ENCODE data around the gene LY6G6C.
A peak's percentile ranks its signal among the peaks of the same experiment; 100 is the strongest.

LY6G6C gene

DNA sequence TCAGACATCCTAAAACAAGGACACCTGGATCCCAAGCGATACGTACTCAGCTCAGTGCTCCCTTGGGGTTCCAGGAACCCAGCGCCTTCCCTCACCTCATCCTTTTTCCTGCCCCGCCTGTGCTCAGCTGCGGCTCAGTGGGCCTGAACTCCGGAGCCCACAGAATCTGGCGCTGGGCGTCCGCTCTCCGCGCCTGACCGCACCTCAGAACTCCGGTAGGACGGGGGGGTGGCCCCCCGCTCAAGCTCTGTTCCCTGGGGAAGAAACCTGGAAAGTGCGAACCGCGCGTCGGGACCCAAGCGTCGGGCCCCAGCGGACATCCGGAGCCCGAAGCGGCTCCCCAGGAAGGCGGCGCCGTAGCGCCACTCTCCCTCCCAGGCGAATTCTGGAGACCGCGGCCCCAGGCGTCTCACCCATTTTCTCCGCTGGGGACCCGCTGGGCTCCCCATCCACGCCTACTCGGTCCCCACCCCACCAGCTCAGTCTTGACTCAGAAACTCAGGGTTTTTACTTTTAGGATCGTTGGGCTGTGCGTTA lies 40.3 kb downstream of the LY6G6C start:
- Histone ChIP-seq H3K27me3 (ENCODE audit: insufficient read depth, low read depth, severe bottlenecking) (no peaks in the 10 kb centered on the region), H3K36me3 (peaks cover 15% of the 10 kb centered on the region), H3K4me3 (ENCODE audit: low read depth, low read length) (no peak overlapping the region), H3K27ac (no peak overlapping the region), H3K9me3 (ENCODE audit: severe bottlenecking) (no peaks in the 10 kb centered on the region)
- TF ChIP-seq, protein P1, sequence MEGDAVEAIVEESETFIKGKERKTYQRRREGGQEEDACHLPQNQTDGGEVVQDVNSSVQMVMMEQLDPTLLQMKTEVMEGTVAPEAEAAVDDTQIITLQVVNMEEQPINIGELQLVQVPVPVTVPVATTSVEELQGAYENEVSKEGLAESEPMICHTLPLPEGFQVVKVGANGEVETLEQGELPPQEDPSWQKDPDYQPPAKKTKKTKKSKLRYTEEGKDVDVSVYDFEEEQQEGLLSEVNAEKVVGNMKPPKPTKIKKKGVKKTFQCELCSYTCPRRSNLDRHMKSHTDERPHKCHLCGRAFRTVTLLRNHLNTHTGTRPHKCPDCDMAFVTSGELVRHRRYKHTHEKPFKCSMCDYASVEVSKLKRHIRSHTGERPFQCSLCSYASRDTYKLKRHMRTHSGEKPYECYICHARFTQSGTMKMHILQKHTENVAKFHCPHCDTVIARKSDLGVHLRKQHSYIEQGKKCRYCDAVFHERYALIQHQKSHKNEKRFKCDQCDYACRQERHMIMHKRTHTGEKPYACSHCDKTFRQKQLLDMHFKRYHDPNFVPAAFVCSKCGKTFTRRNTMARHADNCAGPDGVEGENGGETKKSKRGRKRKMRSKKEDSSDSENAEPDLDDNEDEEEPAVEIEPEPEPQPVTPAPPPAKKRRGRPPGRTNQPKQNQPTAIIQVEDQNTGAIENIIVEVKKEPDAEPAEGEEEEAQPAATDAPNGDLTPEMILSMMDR (IDR thresholded peaks at IDR 0.05; ENCODE audit: low read depth, low read length) = no peak
- no peak for DNase-seq

DNA sequence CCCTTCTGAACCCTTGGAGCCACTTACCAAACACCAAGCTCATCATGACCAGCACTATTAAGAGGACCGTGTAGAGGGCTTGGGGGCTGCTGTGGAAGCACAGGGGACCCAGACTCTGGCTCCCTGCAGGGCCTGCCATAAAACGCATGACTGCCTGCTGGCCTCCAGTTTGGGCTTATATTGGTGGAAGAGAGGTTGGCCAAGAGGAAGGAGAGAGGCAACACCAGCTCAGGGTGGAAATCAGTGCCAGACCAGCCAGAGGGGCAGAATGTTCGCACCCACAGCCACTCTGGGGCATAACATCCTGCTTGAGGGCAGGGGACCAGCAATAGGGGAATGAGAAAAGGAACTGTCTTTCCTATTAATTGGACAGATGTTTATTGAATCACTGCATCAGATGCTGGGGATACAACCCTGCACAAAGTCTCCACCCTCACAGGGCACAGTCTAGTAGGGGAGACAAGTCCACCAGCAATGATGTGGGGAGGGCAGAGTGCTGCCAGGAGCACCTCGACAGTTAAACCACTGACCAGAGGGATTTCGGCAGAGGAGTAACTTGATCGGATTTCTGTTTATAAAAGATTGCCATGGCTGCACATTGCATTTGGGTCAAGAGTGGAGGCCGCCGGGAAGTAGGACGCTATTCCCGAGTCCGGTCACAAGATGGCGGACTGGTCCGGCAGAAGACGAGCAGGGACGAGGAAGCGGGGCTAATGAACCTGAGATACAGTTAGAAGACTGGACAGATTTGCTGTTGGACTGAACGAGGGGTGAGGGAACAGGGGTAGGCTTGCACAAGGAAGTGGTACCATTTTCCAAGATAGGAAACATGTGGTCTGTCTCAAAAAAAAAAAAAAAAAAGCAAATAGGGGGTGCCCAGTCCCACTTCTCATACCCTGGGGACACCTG lies 41.1 kb downstream of the LY6G6C start, which contains the start of gene LY6G5C:
Gene LY6G5C (minus strand): TSS at position 842 of the 909 bp plus-strand sequence. CDS start 694 bp downstream, at position 148.
- Histone ChIP-seq H3K27ac (peak within 1 kb of the TSS; percentile 21; the same call in 1 of the 2 replicates), H3K36me3 (peaks cover 8% of the 10 kb centered on the region)
- TF ChIP-seq, protein P1 (IDR thresholded peaks at IDR 0.05; ENCODE audit: low read depth, low read length) = peak; percentile 90

DNA sequence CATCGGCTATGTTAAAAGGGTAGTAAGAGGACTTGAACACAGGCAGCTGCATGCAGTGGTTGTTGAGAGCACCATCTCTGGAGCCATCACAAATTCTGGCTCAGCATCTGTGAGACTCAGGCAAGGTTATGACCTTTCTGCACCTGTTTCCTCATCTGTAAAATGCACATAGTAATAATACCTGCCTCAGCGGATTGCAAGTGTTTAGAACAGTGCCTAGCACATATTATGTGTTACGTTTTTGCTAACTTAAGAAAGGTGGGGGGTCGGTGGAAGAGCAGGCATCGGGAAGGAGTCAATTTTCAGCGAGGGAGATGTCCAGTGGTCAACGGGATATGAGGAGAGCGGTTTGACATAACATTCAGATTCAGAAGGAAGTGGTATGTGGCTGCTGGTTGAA lies 43.6 kb downstream of the LY6G6C start:
- DNase-seq = no peak
- H3K27ac ChIP-seq = no peak overlapping the region
- H3K27me3 ChIP-seq (ENCODE audit: insufficient read depth, low read depth, severe bottlenecking) = no peaks in the 10 kb centered on the region
- H3K9me3 ChIP-seq (ENCODE audit: severe bottlenecking) = no peaks in the 10 kb centered on the region
- peaks cover 10% of the 10 kb centered on the region for H3K36me3 ChIP-seq
- H3K4me3 ChIP-seq (ENCODE audit: low read depth, low read length) = no peak overlapping the region
- TF ChIP-seq, protein P1 (IDR thresholded peaks at IDR 0.05; ENCODE audit: low read depth, low read length) = no peak

More for the DNA sequence above, 41.1 kb downstream of the LY6G6C start, which contains the start of gene LY6G5C:
- Histone ChIP-seq H3K9me3 (ENCODE audit: severe bottlenecking) (no peaks in the 10 kb centered on the region), H3K4me3 (ENCODE audit: low read depth, low read length) (no peak within 1 kb of the TSS), H3K27me3 (ENCODE audit: insufficient read depth, low read depth, severe bottlenecking) (no peaks in the 10 kb centered on the region)
- DNase-seq = peak; percentile 89

DNA sequence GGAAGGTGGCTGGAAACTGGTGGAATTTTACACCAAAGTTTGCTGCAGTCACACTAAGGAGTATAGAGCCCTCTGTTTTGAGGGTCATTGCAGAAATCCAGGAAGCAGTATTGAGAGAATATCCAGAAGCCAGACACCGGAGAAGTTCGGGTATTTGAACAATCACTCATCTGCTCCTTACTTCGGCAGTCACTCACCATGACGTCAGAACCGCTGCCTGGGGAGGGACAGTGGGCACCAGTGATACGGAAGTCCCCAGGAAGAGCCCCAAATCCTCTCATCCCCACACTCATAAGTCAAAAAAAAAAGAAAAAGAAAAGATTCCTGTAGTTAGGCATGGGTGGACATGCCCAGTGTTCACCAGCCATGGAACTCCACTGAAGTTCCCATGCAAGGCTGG lies 44.6 kb downstream of the LY6G6C start:
- no peak overlapping the region for H3K27ac ChIP-seq
- DNase-seq = no peak
- no peaks in the 10 kb centered on the region for H3K27me3 ChIP-seq (ENCODE audit: insufficient read depth, low read depth, severe bottlenecking)
- TF ChIP-seq, protein P1 (IDR thresholded peaks at IDR 0.05; ENCODE audit: low read depth, low read length) = no peak
- H3K9me3 ChIP-seq (ENCODE audit: severe bottlenecking) = no peaks in the 10 kb centered on the region
- H3K36me3 ChIP-seq = peaks cover 20% of the 10 kb centered on the region
- no peak overlapping the region for H3K4me3 ChIP-seq (ENCODE audit: low read depth, low read length)

DNA sequence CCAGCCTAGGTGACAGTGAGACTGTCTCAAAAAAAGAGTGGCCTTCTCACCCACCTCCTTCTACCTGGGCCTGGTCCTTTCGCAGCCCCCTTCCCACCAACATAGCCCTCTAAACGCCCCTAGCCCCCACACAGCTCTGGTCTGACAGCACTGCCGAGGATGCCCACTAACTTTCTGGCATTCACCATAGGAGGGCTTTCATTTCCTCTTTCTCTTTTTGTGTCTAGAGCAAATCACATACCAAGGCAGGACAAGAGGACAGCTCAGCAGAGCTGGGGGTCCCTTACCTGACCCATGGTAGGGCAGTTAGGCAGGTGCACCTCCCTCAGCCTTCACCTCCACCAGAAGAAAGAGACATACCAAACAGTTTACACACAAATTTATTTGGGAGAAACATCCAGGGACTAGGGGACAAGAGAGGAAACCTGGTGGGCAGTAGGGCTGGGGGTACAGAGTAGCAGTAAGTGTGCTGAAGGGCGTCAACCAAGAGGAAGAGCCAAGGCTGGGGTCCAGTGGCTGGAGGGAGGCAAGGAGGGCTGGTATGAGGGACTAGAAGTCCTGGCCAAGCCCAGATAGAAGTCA lies 45.1 kb downstream of the LY6G6C start:
- H3K4me3 ChIP-seq (ENCODE audit: low read depth, low read length) = no peak overlapping the region
- TF ChIP-seq, protein P1 (IDR thresholded peaks at IDR 0.05; ENCODE audit: low read depth, low read length) = no peak
- H3K36me3 ChIP-seq = peaks cover 25% of the 10 kb centered on the region
- no peak overlapping the region for H3K27ac ChIP-seq
- DNase-seq = no peak
- H3K27me3 ChIP-seq (ENCODE audit: insufficient read depth, low read depth, severe bottlenecking) = no peaks in the 10 kb centered on the region
- H3K9me3 ChIP-seq (ENCODE audit: severe bottlenecking) = no peaks in the 10 kb centered on the region
